RWPE2 (cell line): ENCODE data around the gene RPS6KA2.

Experiments
- ATAC-seq: fragments of 200-7000 bp; cut with Tn5 transposase; 3 replicates; pipeline ENCODE4 v1.9.1; 2021; ENCODE audit warnings: low read depth
- DNase-seq: peaks from one replicate; pipeline ENCODE4 v3.0.0-alpha.2; 2020; ENCODE audit warnings: low spot score
- H3K27ac ChIP-seq: fragments of 450-650 bp; 2 replicates; pipeline ENCODE4 v1.5.1; 2017; ENCODE audit warnings: mild to moderate bottlenecking; ENCODE audit not compliant: poor library complexity, severe bottlenecking
- H3K27me3 ChIP-seq: fragments of 250-450 bp; sonication (Bioruptor Pico); 2 replicates; pipeline ENCODE4 v1.5.1; 2021; ENCODE audit warnings: mild to moderate bottlenecking, moderate library complexity; ENCODE audit not compliant: insufficient read depth, poor library complexity, severe bottlenecking
- H3K36me3 ChIP-seq: fragments of 250-450 bp; sonication (Bioruptor Pico); 2 replicates; pipeline ENCODE4 v1.5.1; 2020; ENCODE audit warnings: low read depth, mild to moderate bottlenecking, moderate library complexity
- H3K4me1 ChIP-seq: fragments of 250-450 bp; sonication (Bioruptor Pico); 2 replicates; pipeline ENCODE4 v1.5.1; 2021; ENCODE audit warnings: mild to moderate bottlenecking, moderate library complexity; ENCODE audit not compliant: insufficient read depth, poor library complexity, severe bottlenecking
- H3K4me3 ChIP-seq: fragments of 250-450 bp; sonication (Bioruptor Pico); 2 replicates; pipeline ENCODE4 v1.5.1; 2021; ENCODE audit warnings: mild to moderate bottlenecking, moderate library complexity; ENCODE audit not compliant: severe bottlenecking
- H3K9me3 ChIP-seq: fragments of 250-450 bp; sonication (Bioruptor Pico); 2 replicates; pipeline ENCODE4 v1.5.1; 2021; ENCODE audit warnings: mild to moderate bottlenecking, moderate library complexity; ENCODE audit not compliant: severe bottlenecking
- CTCF ChIP-seq: fragments of 450-650 bp; IDR thresholded peaks from one replicate; pipeline ENCODE4 v1.5.1; 2017; ENCODE audit warnings: mild to moderate bottlenecking, moderate library complexity; ENCODE audit not compliant: poor library complexity, severe bottlenecking

Gene RPS6KA2

GRCh38 chr6:166596776-166597507 is 30.1 kb downstream of the RPS6KA2 start:
- Histone ChIP-seq H3K27ac (no peak overlapping the region), H3K36me3 (no peaks in the 10 kb centered on the region), H3K27me3 (no peaks in the 10 kb centered on the region), H3K4me3 (no peak overlapping the region), H3K9me3 (no peaks in the 10 kb centered on the region), H3K4me1 (peaks cover 10% of the 10 kb centered on the region)
- DNase-seq (no peak), ATAC-seq (no peak)
- no peak for TF ChIP-seq CTCF

GRCh38 chr6:166595949-166596348 is 31.1 kb downstream of the RPS6KA2 start:
- ATAC-seq, result no peak
- no peak for TF ChIP-seq CTCF
- peak overlapping the region; percentile 19 for H3K27ac ChIP-seq
- no peaks in the 10 kb centered on the region for H3K9me3 ChIP-seq
- H3K4me3 ChIP-seq, result no peak overlapping the region
- H3K27me3 ChIP-seq, result no peaks in the 10 kb centered on the region
- peaks cover 10% of the 10 kb centered on the region for H3K4me1 ChIP-seq
- DNase-seq, result no peak
- no peaks in the 10 kb centered on the region for H3K36me3 ChIP-seq

DNA sequence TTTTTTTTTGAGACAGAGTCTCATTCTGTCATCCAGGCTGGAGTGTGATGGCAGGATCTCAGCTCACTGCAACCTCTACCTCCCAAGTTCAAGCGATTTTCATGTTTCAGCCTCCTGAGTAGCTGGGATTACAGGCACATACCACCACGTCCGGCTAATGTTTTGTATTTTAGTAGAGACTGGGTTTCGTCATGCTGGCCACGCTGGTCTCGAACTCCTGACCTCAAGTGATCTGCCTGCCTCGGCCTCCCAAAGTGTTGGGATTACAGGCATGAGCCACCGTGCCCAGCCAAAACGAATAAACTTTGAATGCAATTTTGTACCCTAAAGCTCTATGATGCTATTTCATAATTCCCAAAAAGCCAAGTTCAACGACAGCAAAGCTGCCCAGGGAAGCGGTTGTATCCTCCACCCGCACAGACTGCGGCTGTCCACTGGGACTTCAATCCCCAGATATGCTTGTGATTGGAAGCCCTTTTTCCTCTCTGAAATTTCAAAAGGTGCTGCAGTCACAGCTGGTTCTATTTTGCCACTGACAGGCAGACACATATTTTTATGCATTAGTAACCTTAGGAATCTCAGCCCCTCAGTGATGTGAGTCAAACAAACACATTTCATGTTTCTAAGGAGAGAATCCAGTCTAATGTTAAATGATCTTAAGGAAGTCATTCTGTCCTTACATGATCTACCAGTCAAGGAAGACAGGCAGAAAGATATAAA is 31.8 kb downstream of the RPS6KA2 start:
- Histone ChIP-seq H3K27me3 (no peaks in the 10 kb centered on the region), H3K4me3 (no peak overlapping the region), H3K9me3 (no peaks in the 10 kb centered on the region), H3K27ac (peak overlapping the region; percentile 19), H3K4me1 (peaks cover 11% of the 10 kb centered on the region), H3K36me3 (no peaks in the 10 kb centered on the region)
- ATAC-seq (peak; percentile 59; the same call in 2 of the 3 replicates), DNase-seq (no peak)
- no peak for TF ChIP-seq CTCF

DNA sequence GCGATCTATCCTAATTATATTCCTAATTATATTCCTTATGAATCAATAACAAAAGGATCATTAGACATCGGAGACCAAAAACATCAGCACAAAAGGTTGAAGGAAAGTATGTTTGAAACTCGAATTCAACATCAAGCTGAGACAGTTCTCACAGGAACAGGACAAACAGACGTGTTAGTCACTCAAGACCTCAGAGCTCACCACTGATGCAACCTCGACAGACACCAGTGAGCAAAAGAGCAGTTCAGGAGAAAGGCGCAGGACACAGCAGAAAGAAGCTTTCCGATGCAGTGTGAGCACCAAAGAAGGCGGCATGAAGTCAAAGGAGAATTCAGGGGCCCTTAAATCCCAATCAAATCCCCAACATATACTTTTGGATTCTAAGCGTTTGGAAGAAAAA is 34.2 kb downstream of the RPS6KA2 start:
- Histone ChIP-seq H3K4me1 (peaks cover 26% of the 10 kb centered on the region), H3K4me3 (no peak overlapping the region), H3K9me3 (no peaks in the 10 kb centered on the region), H3K27me3 (no peaks in the 10 kb centered on the region), H3K36me3 (no peaks in the 10 kb centered on the region), H3K27ac (no peak overlapping the region)
- TF ChIP-seq CTCF, result no peak
- no peak for DNase-seq
- peak; percentile 65; the same call in 2 of the 3 replicates for ATAC-seq
